Measurements from ENCODE around the gene SAP30BP.

Gene SAP30BP

GRCh38 chr17:75742337-75742736, 75.2 kb downstream of the SAP30BP start:
- Histone ChIP-seq H3K27me3 (ENCODE audit: insufficient read depth, low read depth) (peaks cover 24% of the 10 kb centered on the region), H3K4me1 (ENCODE audit: low read depth, poor library complexity, severe bottlenecking) (no peaks in the 10 kb centered on the region), H2AFZ (ENCODE audit: low read depth) (no peak overlapping the region), H3K4me2 (no peak overlapping the region), H3K4me3 (IDR thresholded peaks at IDR 0.05; ENCODE audit: insufficient read depth, low read depth, low read length) (no peak overlapping the region), H3K79me2 (ENCODE audit: insufficient read depth, low read depth) (no peaks in the 10 kb centered on the region), H3K27ac (no peak overlapping the region), H3K36me3 (ENCODE audit: insufficient read depth) (no peaks in the 10 kb centered on the region), H4K20me1 (ENCODE audit: insufficient read depth) (no peaks in the 10 kb centered on the region), H3K9ac (no peak overlapping the region)
- no peak for TF ChIP-seq CTCF (conservative IDR thresholded peaks at IDR 0.05; ENCODE audit: low read depth, low read length)

DNA sequence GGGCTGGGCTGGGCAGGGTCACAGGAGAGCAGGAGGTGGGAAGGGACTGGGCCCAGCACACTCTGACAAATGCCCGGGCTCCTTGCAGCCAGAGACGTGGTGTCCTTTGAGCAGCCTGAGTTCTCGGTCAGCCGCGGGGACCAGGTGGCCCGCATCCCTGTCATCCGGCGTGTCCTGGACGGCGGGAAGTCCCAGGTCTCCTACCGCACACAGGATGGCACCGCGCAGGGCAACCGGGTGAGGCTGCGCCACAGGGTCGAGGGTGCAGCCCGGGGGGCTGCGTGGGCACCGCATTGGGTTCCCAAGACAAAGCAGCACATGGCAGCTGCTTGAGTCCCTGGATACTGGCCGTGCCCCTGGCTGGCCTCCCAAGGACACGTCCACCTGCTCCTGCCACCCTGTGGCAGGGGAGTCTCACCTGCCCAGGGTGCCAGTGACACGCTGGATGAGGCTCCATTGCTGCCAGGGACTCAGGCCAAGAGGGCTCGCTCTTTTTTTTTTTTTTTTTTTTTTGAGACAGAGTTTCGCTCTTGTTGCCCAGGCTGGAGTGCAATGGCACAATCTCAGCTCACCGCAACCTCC, 76.6 kb downstream of the SAP30BP start:
- no peaks in the 10 kb centered on the region for H4K20me1 ChIP-seq (ENCODE audit: insufficient read depth)
- no peak overlapping the region for H3K4me3 ChIP-seq (IDR thresholded peaks at IDR 0.05; ENCODE audit: insufficient read depth, low read depth, low read length)
- TF ChIP-seq CTCF (conservative IDR thresholded peaks at IDR 0.05; ENCODE audit: low read depth, low read length) = no peak
- no peak overlapping the region for H2AFZ ChIP-seq (ENCODE audit: low read depth)
- no peak overlapping the region for H3K4me2 ChIP-seq
- H3K27ac ChIP-seq = no peak overlapping the region
- no peaks in the 10 kb centered on the region for H3K79me2 ChIP-seq (ENCODE audit: insufficient read depth, low read depth)
- H3K9ac ChIP-seq = no peak overlapping the region
- no peaks in the 10 kb centered on the region for H3K4me1 ChIP-seq (ENCODE audit: low read depth, poor library complexity, severe bottlenecking)
- peaks cover 24% of the 10 kb centered on the region for H3K27me3 ChIP-seq (ENCODE audit: insufficient read depth, low read depth)
- no peaks in the 10 kb centered on the region for H3K36me3 ChIP-seq (ENCODE audit: insufficient read depth)

GRCh38 chr17:75748706-75749105, 81.6 kb downstream of the SAP30BP start:
- Histone ChIP-seq H3K9ac (no peak overlapping the region), H4K20me1 (ENCODE audit: insufficient read depth) (no peaks in the 10 kb centered on the region), H2AFZ (ENCODE audit: low read depth) (no peak overlapping the region), H3K4me3 (IDR thresholded peaks at IDR 0.05; ENCODE audit: insufficient read depth, low read depth, low read length) (no peak overlapping the region), H3K4me2 (no peak overlapping the region), H3K79me2 (ENCODE audit: insufficient read depth, low read depth) (no peaks in the 10 kb centered on the region), H3K4me1 (ENCODE audit: low read depth, poor library complexity, severe bottlenecking) (peaks cover 11% of the 10 kb centered on the region), H3K27me3 (ENCODE audit: insufficient read depth, low read depth) (peaks cover 17% of the 10 kb centered on the region), H3K27ac (no peak overlapping the region), H3K36me3 (ENCODE audit: insufficient read depth) (no peaks in the 10 kb centered on the region)
- no peak for TF ChIP-seq CTCF (conservative IDR thresholded peaks at IDR 0.05; ENCODE audit: low read depth, low read length)

DNA sequence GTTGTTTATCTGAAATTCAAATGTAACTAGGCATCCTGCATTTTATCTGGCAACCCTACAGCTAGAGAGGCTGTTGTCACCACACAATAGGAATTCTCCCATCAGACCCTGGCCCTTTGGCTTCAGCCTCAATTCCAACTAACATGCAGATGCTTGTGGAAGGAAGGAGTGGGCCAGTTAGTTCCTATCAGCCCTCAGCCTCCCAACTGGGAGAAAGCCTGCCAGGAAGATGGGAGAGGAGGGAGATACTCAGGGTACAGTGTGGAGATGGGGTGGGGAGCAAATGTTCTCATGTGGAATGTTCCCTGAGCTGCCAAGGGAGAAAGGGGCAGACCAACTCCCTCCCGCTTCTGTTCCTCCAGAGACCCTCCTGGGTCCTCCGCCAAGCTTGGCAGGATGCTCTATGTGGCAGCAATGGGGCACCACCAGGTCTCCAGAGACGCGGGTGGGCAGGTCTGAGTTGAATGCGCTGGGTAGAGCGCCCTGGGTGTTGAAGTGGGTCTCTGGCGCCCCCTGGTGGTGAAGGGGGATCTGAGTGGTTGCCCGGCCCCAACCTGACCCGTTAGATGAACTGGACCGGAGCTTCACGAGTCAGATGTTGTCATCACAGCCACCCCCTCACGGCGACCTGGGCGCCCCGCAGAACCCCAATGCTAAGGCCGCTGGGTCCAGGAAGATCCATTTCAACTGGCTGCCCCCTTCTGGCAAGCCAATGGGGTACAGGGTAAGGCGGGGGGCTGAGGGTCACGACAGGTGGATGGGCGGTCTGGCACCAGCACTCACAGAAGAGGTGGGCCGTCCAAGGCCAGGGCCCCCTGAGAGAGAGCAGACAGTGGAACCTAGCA, 82.6 kb downstream of the SAP30BP start:
- no peak overlapping the region for H3K9ac ChIP-seq
- peak overlapping the region; percentile 82 for H2AFZ ChIP-seq (ENCODE audit: low read depth)
- H3K4me3 ChIP-seq (IDR thresholded peaks at IDR 0.05; ENCODE audit: insufficient read depth, low read depth, low read length) = no peak overlapping the region
- no peaks in the 10 kb centered on the region for H4K20me1 ChIP-seq (ENCODE audit: insufficient read depth)
- no peaks in the 10 kb centered on the region for H3K36me3 ChIP-seq (ENCODE audit: insufficient read depth)
- H3K4me1 ChIP-seq (ENCODE audit: low read depth, poor library complexity, severe bottlenecking) = peaks cover 22% of the 10 kb centered on the region
- H3K27me3 ChIP-seq (ENCODE audit: insufficient read depth, low read depth) = peaks cover 11% of the 10 kb centered on the region
- peak overlapping the region; percentile 83 for H3K4me2 ChIP-seq
- H3K27ac ChIP-seq = no peak overlapping the region
- no peaks in the 10 kb centered on the region for H3K79me2 ChIP-seq (ENCODE audit: insufficient read depth, low read depth)
- peak; percentile 97 for TF ChIP-seq CTCF (conservative IDR thresholded peaks at IDR 0.05; ENCODE audit: low read depth, low read length)

Data from KMS-11 (cell line).